Kidney epithelial cell (primary cell): Measurements from ENCODE around the gene SPOCK3. TPM values are rescaled to one million over a fixed set of nuclear protein-coding genes. Genes with fewer than 3 reads are reported as not detected.

Source experiments
- DNase-seq: peaks from one replicate; pipeline ENCODE4 v3.0.0-alpha.2; 2010; ENCODE audit warnings: low read depth
- H3K27me3 ChIP-seq: 2 replicates; pipeline ENCODE4 v1.6.0; 2011; ENCODE audit warnings: low read length; ENCODE audit not compliant: control insufficient read depth, insufficient read depth
- H3K36me3 ChIP-seq: 2 replicates; pipeline ENCODE4 v1.5.1; 2011; ENCODE audit warnings: low read length; ENCODE audit not compliant: control insufficient read depth, insufficient read depth
- H3K4me3 ChIP-seq: 2 replicates; pipeline ENCODE4 v1.5.1; 2011; ENCODE audit warnings: low read depth, mild to moderate bottlenecking, control low read depth, low read length
- total RNA-seq: library from RNA; depleted of rRNA; stranded (reverse); fragments of >200 nt; gene quantifications from 2 replicates; pipeline ENCODE4 v1.2.3, GENCODE V29; 2015
- TF ChIP-seq, protein P1 (sequence below): IDR thresholded peaks from 2 replicates; pipeline ENCODE4 v1.5.1; 2011; ENCODE audit warnings: mild to moderate bottlenecking, moderate library complexity, low read length, control low read depth, inconsistent platforms; ENCODE audit not compliant: insufficient read depth, poor library complexity, severe bottlenecking

The SPOCK3 gene
- total RNA-seq, 1 donor from 2014 or later, result 1.4 TPM

GRCh38 chr4:167052631-167053091, 181.6 kb downstream of the SPOCK3 start:
- DNase-seq, result no peak
- Histone ChIP-seq H3K36me3 (no peaks in the 10 kb centered on the region), H3K4me3 (no peak overlapping the region), H3K27me3 (no peaks in the 10 kb centered on the region)
- TF ChIP-seq, protein P1, sequence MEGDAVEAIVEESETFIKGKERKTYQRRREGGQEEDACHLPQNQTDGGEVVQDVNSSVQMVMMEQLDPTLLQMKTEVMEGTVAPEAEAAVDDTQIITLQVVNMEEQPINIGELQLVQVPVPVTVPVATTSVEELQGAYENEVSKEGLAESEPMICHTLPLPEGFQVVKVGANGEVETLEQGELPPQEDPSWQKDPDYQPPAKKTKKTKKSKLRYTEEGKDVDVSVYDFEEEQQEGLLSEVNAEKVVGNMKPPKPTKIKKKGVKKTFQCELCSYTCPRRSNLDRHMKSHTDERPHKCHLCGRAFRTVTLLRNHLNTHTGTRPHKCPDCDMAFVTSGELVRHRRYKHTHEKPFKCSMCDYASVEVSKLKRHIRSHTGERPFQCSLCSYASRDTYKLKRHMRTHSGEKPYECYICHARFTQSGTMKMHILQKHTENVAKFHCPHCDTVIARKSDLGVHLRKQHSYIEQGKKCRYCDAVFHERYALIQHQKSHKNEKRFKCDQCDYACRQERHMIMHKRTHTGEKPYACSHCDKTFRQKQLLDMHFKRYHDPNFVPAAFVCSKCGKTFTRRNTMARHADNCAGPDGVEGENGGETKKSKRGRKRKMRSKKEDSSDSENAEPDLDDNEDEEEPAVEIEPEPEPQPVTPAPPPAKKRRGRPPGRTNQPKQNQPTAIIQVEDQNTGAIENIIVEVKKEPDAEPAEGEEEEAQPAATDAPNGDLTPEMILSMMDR, result no peak

DNA sequence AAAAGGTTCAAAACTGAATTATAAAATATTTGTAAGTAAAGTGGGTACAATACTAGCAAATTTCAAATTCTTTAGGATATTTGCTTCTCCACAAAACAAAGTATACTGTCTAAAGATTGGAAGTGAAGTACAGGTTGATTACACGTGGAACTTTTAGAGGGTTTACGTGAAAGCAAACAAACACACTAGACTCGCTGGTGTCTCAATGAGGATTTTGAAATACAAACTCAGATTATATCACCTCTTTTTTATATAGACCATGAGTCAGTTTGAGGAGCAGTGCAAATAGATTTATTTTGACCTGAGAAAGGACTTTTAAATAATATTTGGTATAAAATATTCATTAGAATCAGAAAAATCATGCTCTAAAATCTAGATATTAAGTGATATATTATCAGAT, 185.0 kb downstream of the SPOCK3 start:
- H3K36me3 ChIP-seq, result no peaks in the 10 kb centered on the region
- TF ChIP-seq, protein P1, result no peak
- H3K4me3 ChIP-seq, result no peak overlapping the region
- DNase-seq, result no peak
- no peaks in the 10 kb centered on the region for H3K27me3 ChIP-seq

GRCh38 chr4:167041524-167041923, 192.8 kb downstream of the SPOCK3 start:
- Histone ChIP-seq H3K4me3 (no peak overlapping the region), H3K27me3 (no peaks in the 10 kb centered on the region), H3K36me3 (no peaks in the 10 kb centered on the region)
- TF ChIP-seq, protein P1, result no peak
- DNase-seq, result no peak

DNA sequence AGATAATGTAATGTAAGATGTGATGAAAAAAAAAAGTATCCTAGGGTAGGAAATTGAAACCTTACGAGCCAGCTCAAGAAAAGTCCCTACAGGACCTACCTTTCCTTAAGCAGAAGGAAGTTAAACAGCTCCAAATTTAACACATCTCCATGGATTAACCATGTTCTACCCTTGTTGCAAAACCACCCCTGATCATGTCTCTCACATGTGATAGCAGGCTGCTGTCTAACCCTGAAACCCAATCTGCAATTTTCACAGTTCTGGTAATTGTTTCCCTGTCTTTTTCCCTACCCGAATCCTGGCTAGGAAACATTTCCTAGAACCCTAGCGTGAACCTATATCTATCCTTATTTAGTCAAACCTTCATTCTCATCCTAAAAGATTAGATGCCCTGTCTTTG, 198.9 kb downstream of the SPOCK3 start:
- no peaks in the 10 kb centered on the region for H3K27me3 ChIP-seq
- no peak overlapping the region for H3K4me3 ChIP-seq
- TF ChIP-seq, protein P1, result no peak
- H3K36me3 ChIP-seq, result no peaks in the 10 kb centered on the region
- no peak for DNase-seq

DNA sequence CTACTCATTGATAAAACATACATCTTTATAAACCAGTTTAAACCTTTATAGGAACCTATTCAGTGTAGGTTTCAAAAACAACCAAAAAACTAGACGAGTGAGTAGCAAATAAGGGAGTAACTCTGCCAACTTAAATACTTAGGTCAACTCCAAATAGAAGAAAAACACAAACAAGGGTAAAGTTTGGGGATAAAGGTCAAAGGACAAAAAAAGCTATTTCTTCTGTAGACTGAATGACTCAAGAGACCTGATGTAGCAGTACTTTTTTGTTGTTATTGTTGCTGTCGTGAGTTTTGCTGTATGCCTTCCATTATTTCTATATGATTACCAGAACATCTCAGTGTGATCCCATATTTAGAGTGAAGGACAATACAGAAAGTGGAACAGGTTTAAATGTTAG, 199.3 kb downstream of the SPOCK3 start:
- Histone ChIP-seq H3K36me3 (no peaks in the 10 kb centered on the region), H3K27me3 (no peaks in the 10 kb centered on the region), H3K4me3 (no peak overlapping the region)
- DNase-seq, result no peak
- TF ChIP-seq, protein P1, result no peak

- TF ChIP-seq, protein P1, result no peak
- DNase-seq, result no peak
- Histone ChIP-seq H3K27me3 (no peaks in the 10 kb centered on the region), H3K36me3 (no peaks in the 10 kb centered on the region), H3K4me3 (no peak overlapping the region)
Observed at GRCh38 chr4:167032871-167033270, 201.4 kb downstream of the SPOCK3 start.
